Activated CD8-positive, alpha-beta memory T cell treated with anti-CD3 and anti-CD28 coated beads, Interleukin-2, amount 10 ng/mL, durations not matched to agents 7 days and 5 days (primary cell): ENCODE data around the gene EZH2. TPM values are rescaled to one million over a fixed set of nuclear protein-coding genes. Genes with fewer than 3 reads are reported as not detected.

Experiments used
- ATAC-seq: fragments of 150-1000 bp; cut with Tn5 transposase; one replicate; pipeline ENCODE4 v1.10.0; 2021; ENCODE audit warnings: moderate library complexity
- CTCF ChIA-PET: fragments of 350-600 bp; sonication (Branson Sonifier 250); formaldehyde crosslinking; loops from one replicate; lab custom pipeline; 2021; ENCODE audit warnings: antibody characterized with exemption; lab: Charles Lee
- DNase-seq: peaks from one replicate; pipeline ENCODE4 v3.0.0-alpha.2; 2020
- H3K27ac Mint-ChIP-seq: one replicate; pipeline ENCODE4 v1.8.0; 2021; ENCODE audit warnings: mild to moderate bottlenecking, mixed read lengths
- H3K27me3 Mint-ChIP-seq: one replicate; pipeline ENCODE4 v1.8.0; 2021; ENCODE audit warnings: mixed read lengths
- H3K36me3 Mint-ChIP-seq: one replicate; pipeline ENCODE4 v1.8.0; 2021; ENCODE audit warnings: mild to moderate bottlenecking, mixed read lengths
- H3K4me1 Mint-ChIP-seq: one replicate; pipeline ENCODE4 v1.8.0; 2021; ENCODE audit warnings: mixed read lengths
- H3K4me3 Mint-ChIP-seq: one replicate; pipeline ENCODE4 v1.8.0; 2021; ENCODE audit warnings: mild to moderate bottlenecking, moderate library complexity, mixed read lengths
- H3K9me3 Mint-ChIP-seq: one replicate; pipeline ENCODE4 v1.8.0; 2022; ENCODE audit warnings: low read depth, mixed read lengths
- total RNA-seq, 2 experiments: library from RNA; stranded (reverse); gene quantifications; one replicate each; pipeline ENCODE4 v1.2.3, GENCODE V29; 2021

Gene EZH2
- total RNA-seq, 2 experiments from 2014 or later = 106 to 109 TPM

DNA sequence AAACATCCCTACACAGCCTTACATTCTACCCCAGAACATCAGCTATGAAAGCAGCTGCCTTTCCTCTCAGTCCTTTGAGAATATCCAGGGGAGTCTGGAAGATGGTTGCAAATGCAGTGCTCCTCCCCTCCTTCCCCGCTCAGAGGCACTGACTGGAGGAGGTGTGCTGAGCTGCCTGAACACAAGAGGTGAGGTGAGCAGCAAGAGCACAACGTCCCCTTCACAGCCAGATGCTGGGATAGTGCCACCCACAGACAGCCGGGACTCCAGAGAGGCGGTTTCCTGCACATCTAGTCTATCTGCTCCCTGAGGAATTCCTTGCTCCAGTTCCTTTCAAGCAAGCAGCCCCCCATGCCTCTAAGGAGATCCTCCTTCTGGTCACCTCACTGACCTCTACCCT, 74.2 kb downstream of the EZH2 start:
- peaks cover 2% of the 10 kb centered on the region for H3K4me1 Mint-ChIP-seq
- CTCF ChIA-PET = no interaction called here
- ATAC-seq (no peak), DNase-seq (no peak)
- H3K27ac Mint-ChIP-seq = no peak overlapping the region
- H3K27me3 Mint-ChIP-seq = no peaks in the 10 kb centered on the region
- H3K36me3 Mint-ChIP-seq = peaks cover 60% of the 10 kb centered on the region
- no peaks in the 10 kb centered on the region for H3K9me3 Mint-ChIP-seq
- no peak overlapping the region for H3K4me3 Mint-ChIP-seq

DNA sequence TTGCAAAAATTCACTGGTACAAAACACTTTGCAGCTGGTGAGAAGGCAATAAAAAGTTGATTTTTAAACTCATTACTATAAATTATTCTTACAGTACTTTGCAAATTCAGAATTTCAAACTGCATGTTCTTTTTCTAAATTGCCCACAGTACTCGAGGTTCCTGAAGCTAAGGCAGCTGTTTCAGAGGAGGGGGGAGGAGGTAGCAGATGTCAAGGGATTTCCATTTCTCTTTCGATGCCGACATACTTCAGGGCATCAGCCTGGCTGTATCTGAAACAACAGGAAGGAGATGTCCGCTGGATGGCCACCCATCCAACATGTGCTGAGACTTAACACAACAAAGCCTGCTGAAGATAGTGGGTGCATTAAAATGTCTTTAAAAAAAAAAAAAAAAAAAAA, 76.7 kb downstream of the EZH2 start:
- DNase-seq (no peak), ATAC-seq (no peak)
- H3K27me3 Mint-ChIP-seq = no peaks in the 10 kb centered on the region
- no peak overlapping the region for H3K4me3 Mint-ChIP-seq
- H3K9me3 Mint-ChIP-seq = no peaks in the 10 kb centered on the region
- H3K36me3 Mint-ChIP-seq = peaks cover 48% of the 10 kb centered on the region
- H3K4me1 Mint-ChIP-seq = peaks cover 2% of the 10 kb centered on the region
- H3K27ac Mint-ChIP-seq = no peak overlapping the region
- CTCF ChIA-PET = no interaction called here

DNA sequence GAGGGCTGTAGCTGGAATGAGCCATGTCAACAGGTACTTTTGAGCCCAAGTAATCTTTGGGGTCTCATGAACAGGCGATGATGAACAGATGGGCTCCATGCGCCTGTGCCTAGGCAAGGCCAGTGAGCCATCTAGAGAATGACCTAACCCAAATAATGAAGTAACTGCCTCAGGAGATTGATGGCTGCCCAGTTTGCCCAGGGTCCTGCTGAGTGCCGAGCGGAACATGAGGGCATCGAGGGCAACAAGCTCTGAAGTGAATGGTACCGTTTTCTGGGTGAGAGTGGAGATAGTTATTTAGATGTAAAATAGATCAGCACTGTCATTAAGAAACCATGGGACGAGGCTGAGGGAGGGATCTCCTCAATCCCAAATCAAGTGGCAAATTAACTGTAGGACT, 77.9 kb downstream of the EZH2 start:
- Mint-ChIP-seq H3K36me3 (peaks cover 40% of the 10 kb centered on the region), H3K9me3 (no peaks in the 10 kb centered on the region), H3K27me3 (no peaks in the 10 kb centered on the region), H3K4me3 (no peak overlapping the region), H3K27ac (no peak overlapping the region), H3K4me1 (no peaks in the 10 kb centered on the region)
- ATAC-seq (no peak), DNase-seq (no peak)
- CTCF ChIA-PET = interaction anchor here (0.7 kb wide), 1 partner anchor 157 kb away, joined by 3 read pairs; no protein-coding TSS in a partner anchor

DNA sequence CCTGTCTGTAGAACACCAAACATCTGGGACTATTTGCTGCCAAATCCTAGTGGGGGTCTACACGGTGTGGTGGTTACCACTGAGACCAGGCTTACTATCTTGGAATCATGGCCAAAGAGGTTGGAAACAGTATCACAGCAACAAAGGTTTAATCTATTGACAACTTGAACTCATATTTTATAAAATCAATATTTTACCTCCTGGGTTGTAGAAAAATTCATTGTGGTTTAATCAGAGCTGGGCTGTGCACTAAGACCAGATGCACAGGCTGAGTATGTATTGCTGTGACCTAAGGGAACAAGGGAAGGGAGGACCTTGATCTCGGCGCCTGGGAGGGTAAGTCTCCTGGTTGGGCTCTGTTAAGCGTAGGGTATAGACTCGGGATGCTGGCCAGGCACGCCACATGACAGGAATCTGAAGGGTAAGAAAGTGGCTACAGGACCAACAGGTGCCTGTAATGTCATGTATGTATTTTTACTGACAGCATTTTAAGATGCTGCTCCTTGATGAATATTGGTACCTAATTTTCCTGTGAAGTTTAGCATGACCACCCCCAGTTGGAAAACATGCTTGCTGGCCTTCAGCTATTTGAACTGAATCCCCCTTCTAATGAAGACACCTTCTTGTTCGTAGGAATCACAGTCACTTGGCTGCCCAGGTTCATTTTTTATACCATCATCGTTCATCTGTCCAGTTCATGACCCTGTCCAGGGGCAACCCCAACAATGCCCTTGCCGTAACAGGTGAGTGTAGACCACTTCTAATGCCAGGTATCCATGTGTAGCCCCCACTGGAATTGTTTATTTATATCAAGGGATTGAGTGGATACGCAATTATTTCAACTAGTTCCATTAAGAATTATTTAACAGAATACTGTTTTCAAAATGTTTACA, 79.5 kb downstream of the EZH2 start:
- ATAC-seq (no peak), DNase-seq (no peak)
- Mint-ChIP-seq H3K4me1 (no peaks in the 10 kb centered on the region), H3K27me3 (no peaks in the 10 kb centered on the region), H3K36me3 (peaks cover 41% of the 10 kb centered on the region), H3K4me3 (no peak overlapping the region), H3K27ac (no peak overlapping the region), H3K9me3 (no peaks in the 10 kb centered on the region)
- CTCF ChIA-PET = no interaction called here

DNA sequence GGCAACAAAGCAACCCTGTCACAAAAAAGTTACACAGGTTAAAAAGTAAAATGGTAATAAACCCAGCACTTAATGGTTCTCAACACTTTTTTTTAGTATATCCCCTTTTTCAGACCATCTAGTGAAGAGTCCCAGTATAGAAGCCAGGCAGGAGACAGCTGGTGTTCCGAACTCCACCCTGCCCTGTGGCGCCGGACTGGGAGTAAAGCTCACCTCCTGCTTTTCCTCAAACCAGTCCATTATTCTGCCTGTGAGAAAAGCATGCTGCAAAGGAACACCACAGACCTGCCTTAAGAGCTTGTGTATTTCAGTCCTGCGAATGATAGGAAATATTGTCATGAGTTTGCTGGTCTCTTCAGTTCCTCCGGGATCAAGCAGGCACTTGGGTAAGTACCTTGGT, 81.0 kb downstream of the EZH2 start:
- CTCF ChIA-PET = interaction anchor here (0.5 kb wide), 1 partner anchor 112 kb away, joined by 3 read pairs; no protein-coding TSS in a partner anchor
- Mint-ChIP-seq H3K36me3 (peaks cover 44% of the 10 kb centered on the region), H3K4me3 (no peak overlapping the region), H3K4me1 (no peaks in the 10 kb centered on the region), H3K27ac (no peak overlapping the region), H3K9me3 (no peaks in the 10 kb centered on the region), H3K27me3 (no peaks in the 10 kb centered on the region)
- ATAC-seq = no peak
- DNase-seq = no peak

DNA sequence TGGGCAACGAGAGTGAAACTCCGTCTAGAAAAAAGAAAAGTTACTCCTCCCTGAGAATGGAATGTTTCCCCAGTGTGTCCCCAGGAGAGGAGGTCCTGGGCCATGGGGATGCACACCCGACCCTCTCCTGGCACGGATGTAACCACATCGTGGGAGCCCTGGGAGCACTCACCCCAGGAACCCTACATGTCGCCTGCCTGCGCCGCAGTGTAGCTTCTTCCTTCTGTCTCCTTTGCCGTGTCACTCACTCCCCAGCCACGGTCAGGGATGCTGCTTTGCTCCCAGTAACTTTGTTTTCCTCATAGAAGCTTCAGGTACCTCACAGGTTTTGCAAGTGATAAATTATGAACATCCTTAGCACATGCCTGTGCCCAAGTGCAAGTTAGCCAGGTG, 82.0 kb downstream of the EZH2 start:
- ATAC-seq (no peak), DNase-seq (no peak)
- Mint-ChIP-seq H3K4me1 (no peaks in the 10 kb centered on the region), H3K4me3 (no peak overlapping the region), H3K27me3 (no peaks in the 10 kb centered on the region), H3K27ac (no peak overlapping the region), H3K36me3 (peaks cover 44% of the 10 kb centered on the region), H3K9me3 (no peaks in the 10 kb centered on the region)
- CTCF ChIA-PET = no interaction called here

DNA sequence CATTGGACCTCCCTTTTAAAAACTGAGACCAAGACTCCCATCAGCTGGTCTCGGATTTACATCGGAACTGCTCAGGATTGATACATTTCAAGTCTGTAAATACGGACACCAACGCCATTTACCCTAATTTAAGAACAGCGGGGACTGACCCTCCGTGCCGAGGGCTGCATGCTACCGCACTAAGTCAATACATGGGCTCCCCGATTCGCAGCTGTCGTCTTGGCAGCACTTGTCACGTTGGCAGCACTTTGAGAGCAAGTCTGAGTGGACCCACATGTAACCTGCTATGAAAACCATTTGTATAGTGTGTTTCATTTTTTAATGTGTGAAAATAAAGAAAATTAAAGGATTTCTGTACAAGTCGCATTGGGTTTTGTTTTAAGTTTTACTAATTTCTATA, 83.4 kb downstream of the EZH2 start:
- H3K9me3 Mint-ChIP-seq = no peaks in the 10 kb centered on the region
- H3K36me3 Mint-ChIP-seq = peaks cover 43% of the 10 kb centered on the region
- DNase-seq = no peak
- H3K4me3 Mint-ChIP-seq = no peak overlapping the region
- no peaks in the 10 kb centered on the region for H3K4me1 Mint-ChIP-seq
- CTCF ChIA-PET = no interaction called here
- ATAC-seq = no peak
- H3K27me3 Mint-ChIP-seq = no peaks in the 10 kb centered on the region
- H3K27ac Mint-ChIP-seq = no peak overlapping the region

DNA sequence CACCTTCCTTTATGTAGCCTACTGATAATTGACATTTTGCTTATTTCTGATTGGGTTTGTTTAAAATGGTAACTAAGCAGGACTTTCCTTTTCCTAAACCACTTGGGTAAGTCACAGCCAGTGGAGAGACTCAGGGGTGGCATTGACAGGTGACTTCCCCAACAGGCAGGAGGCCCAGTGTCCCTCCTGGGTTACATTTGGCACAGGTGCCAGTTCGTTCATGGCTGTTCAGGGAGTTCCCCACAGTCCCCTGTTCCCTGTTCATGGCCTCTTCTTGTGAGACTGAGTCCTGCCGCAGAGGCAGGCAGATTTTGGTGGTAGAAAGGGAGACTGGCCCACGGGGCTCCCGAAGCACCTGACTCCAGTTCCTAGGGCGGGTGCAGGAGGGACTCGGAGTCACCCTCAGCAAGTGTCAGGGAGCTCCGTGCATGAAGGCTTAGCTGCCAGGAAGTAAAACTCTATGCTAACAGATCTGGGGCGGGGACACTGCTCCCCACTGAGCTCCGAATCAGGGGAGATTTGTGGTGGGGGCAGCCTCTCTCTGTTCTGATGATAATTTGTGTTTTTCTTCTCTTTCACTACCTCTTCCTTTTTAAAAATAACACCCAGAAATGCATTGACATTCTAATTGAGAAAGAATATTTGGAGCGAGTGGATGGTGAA, 84.1 kb downstream of the EZH2 start:
- ATAC-seq = no peak
- no peak for DNase-seq
- no peaks in the 10 kb centered on the region for H3K4me1 Mint-ChIP-seq
- H3K27me3 Mint-ChIP-seq = no peaks in the 10 kb centered on the region
- H3K4me3 Mint-ChIP-seq = no peak overlapping the region
- H3K9me3 Mint-ChIP-seq = no peaks in the 10 kb centered on the region
- peaks cover 43% of the 10 kb centered on the region for H3K36me3 Mint-ChIP-seq
- H3K27ac Mint-ChIP-seq = no peak overlapping the region
- CTCF ChIA-PET = no interaction called here

DNA sequence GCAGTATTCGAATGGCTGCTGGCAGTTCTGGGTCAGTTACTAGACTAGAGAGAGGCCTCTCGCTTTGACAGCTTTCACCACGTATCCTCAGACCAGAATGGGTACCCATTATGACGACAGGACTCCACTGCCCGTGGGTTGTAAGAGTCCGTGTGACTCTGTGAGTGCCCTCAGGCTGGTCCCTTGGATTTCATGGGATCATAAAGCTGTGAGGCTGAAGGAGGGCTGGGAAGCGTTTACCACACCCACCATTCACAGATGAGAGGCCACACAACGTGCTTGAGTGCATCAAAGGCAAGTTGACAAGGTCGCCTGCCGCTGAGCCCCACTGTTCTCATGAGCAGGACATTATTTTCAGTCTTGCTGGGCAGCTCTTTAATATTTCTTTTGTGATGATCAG, 87.2 kb downstream of the EZH2 start:
- Mint-ChIP-seq H3K27ac (no peak overlapping the region), H3K9me3 (no peaks in the 10 kb centered on the region), H3K27me3 (no peaks in the 10 kb centered on the region), H3K4me1 (peaks cover 4% of the 10 kb centered on the region), H3K36me3 (peaks cover 63% of the 10 kb centered on the region), H3K4me3 (no peak overlapping the region)
- CTCF ChIA-PET = interaction anchor here (1.1 kb wide), 1 partner anchor 166 kb away, joined by 3 read pairs; no protein-coding TSS in a partner anchor
- DNase-seq (no peak), ATAC-seq (no peak)

DNA sequence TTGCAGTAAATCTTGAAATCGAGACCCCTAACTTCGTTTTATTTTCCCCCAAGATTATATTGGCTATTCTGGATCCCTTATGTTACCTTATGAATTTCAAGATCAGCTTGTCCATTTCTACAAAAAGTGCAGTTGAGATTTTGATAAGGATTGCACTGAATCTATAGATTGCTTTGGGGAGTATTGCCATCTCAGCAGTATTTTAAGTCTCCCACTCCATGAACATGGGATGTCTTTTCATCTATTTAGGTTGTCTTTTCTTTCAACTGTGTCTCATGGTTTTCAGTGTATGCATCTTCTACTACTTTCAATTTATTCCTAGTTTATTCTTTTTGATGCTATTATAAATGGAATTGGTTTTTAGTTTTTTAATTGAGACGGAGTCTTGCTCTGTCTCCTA, 89.6 kb downstream of the EZH2 start:
- no peaks in the 10 kb centered on the region for H3K9me3 Mint-ChIP-seq
- DNase-seq = no peak
- H3K27me3 Mint-ChIP-seq = no peaks in the 10 kb centered on the region
- H3K4me1 Mint-ChIP-seq = peaks cover 4% of the 10 kb centered on the region
- no peak overlapping the region for H3K27ac Mint-ChIP-seq
- peaks cover 67% of the 10 kb centered on the region for H3K36me3 Mint-ChIP-seq
- CTCF ChIA-PET = no interaction called here
- ATAC-seq = no peak
- no peak overlapping the region for H3K4me3 Mint-ChIP-seq

DNA sequence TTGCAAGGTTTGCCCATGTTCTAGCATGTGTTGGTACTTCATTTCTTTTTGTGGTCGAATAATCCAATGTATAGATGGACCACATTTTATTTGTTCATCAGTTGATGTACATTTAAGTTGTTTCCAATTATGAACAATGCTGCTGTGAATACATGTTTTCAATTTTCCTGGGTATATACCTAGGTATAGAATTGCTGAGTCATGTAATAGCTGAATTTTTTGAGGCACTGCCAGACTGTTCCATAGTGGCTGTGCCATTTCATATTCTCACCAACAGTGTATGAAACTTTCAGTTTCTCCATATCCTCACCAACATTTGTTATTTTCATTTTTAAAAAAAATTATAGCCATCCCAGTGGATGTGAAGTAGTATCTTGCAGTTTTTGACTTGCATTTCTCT, 90.5 kb downstream of the EZH2 start:
- Mint-ChIP-seq H3K27me3 (no peaks in the 10 kb centered on the region), H3K36me3 (peaks cover 68% of the 10 kb centered on the region), H3K4me1 (peaks cover 4% of the 10 kb centered on the region), H3K4me3 (no peak overlapping the region), H3K9me3 (no peaks in the 10 kb centered on the region), H3K27ac (peak overlapping the region; percentile 24)
- CTCF ChIA-PET = interaction anchor here (1.6 to 1.7 kb wide), 2 partner anchors 89 to 218 kb away, joined by 4 to 8 read pairs; no protein-coding TSS in a partner anchor
- ATAC-seq = no peak
- DNase-seq = no peak

DNA sequence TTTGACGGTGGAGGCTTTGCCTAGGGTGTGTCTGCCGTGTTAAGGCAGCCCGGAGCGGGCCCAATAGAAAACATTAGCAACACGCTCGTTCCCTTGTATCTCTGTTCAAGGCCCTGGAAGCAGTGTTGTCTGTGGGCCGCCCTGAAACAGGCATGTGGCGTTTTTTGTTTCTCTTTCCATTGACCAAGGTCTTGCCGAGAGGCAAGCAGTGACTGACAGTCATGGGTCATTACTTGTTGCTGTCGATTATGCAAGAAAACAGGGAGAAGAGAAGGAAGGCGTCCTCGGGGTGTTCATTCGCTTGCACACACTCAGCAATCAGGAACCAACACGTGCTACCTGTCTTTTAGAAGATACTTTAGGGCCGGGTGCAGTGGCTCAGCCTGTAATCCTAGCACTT, 92.5 kb downstream of the EZH2 start:
- Mint-ChIP-seq H3K4me1 (peaks cover 4% of the 10 kb centered on the region), H3K27ac (no peak overlapping the region), H3K4me3 (no peak overlapping the region), H3K27me3 (no peaks in the 10 kb centered on the region), H3K36me3 (peaks cover 69% of the 10 kb centered on the region), H3K9me3 (no peaks in the 10 kb centered on the region)
- ATAC-seq = no peak
- CTCF ChIA-PET = no interaction called here
- DNase-seq = no peak

DNA sequence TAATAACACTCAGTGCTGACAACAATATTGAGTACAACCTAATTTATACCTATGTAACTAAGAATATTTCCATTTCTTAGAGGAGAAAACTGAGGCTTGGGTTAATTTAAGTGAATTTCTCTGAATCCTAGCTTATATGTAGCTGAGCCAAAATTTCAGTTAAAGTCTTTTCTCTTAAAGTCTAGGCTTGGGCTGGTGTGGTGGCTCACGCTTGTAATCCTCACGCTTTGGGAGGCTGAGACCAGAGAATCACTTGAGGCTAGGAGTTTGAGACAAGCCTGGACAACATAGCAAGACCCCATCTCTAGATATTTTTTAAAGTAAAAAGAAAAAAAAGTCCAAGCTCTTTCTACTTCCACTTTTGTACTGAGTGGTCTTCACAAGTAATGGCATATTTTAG, 93.2 kb downstream of the EZH2 start:
- Mint-ChIP-seq H3K36me3 (peaks cover 62% of the 10 kb centered on the region), H3K27me3 (no peaks in the 10 kb centered on the region), H3K4me1 (peaks cover 4% of the 10 kb centered on the region), H3K27ac (no peak overlapping the region), H3K9me3 (no peaks in the 10 kb centered on the region), H3K4me3 (no peak overlapping the region)
- CTCF ChIA-PET = interaction anchor here (0.9 to 1.3 kb wide), 2 partner anchors 20 to 25 kb away, joined by 3 read pairs; no protein-coding TSS in a partner anchor
- no peak for DNase-seq
- ATAC-seq = no peak
